ENCODE measurements around the gene ASTN1.

Gene ASTN1

DNA sequence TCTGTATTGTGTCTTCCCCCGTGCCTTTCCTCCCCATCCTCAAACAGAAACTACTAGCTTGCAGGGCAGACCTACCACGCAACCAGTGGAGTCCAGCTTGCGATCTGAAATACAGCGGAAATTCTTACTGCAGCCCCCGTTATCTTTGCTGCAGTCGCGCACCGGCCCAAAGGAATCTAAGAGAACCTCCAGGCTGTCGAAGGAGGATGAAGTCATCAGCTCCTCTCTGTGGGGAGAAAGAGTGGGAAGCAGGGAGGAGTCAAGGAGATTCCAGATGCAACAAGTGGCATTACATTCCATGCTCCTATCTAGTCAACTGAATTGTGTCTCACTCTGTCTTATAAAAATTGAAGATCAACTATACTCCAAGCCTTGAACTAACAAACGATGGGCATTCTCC lies 206.9 kb downstream of the ASTN1 start:
- Histone ChIP-seq H3K27ac (replicated peaks) (no peak overlapping the region), H3K4me3 (replicated peaks; ENCODE audit: insufficient read depth, low read length) (no peak overlapping the region), H3K27me3 (ENCODE audit: insufficient read depth, poor library complexity, severe bottlenecking) (no peaks in the 10 kb centered on the region)
- no peak for DNase-seq (ENCODE audit: low read depth in 1 of 2, low spot score in 1 of 2)
- TF ChIP-seq POLR2AphosphoS5 (IDR thresholded peaks at IDR 0.05; ENCODE audit: low read depth) (no peak), SPI1 (IDR thresholded peaks at IDR 0.05; ENCODE audit: borderline replicate concordance, low read depth) (no peak), GABPA (IDR thresholded peaks at IDR 0.05; ENCODE audit: low read depth) (no peak)
- TF ChIP-seq, protein P1, sequence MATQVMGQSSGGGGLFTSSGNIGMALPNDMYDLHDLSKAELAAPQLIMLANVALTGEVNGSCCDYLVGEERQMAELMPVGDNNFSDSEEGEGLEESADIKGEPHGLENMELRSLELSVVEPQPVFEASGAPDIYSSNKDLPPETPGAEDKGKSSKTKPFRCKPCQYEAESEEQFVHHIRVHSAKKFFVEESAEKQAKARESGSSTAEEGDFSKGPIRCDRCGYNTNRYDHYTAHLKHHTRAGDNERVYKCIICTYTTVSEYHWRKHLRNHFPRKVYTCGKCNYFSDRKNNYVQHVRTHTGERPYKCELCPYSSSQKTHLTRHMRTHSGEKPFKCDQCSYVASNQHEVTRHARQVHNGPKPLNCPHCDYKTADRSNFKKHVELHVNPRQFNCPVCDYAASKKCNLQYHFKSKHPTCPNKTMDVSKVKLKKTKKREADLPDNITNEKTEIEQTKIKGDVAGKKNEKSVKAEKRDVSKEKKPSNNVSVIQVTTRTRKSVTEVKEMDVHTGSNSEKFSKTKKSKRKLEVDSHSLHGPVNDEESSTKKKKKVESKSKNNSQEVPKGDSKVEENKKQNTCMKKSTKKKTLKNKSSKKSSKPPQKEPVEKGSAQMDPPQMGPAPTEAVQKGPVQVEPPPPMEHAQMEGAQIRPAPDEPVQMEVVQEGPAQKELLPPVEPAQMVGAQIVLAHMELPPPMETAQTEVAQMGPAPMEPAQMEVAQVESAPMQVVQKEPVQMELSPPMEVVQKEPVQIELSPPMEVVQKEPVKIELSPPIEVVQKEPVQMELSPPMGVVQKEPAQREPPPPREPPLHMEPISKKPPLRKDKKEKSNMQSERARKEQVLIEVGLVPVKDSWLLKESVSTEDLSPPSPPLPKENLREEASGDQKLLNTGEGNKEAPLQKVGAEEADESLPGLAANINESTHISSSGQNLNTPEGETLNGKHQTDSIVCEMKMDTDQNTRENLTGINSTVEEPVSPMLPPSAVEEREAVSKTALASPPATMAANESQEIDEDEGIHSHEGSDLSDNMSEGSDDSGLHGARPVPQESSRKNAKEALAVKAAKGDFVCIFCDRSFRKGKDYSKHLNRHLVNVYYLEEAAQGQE (IDR thresholded peaks at IDR 0.05; ENCODE audit: insufficient replicate concordance, low read depth): no peak
- TF ChIP-seq, protein P2, sequence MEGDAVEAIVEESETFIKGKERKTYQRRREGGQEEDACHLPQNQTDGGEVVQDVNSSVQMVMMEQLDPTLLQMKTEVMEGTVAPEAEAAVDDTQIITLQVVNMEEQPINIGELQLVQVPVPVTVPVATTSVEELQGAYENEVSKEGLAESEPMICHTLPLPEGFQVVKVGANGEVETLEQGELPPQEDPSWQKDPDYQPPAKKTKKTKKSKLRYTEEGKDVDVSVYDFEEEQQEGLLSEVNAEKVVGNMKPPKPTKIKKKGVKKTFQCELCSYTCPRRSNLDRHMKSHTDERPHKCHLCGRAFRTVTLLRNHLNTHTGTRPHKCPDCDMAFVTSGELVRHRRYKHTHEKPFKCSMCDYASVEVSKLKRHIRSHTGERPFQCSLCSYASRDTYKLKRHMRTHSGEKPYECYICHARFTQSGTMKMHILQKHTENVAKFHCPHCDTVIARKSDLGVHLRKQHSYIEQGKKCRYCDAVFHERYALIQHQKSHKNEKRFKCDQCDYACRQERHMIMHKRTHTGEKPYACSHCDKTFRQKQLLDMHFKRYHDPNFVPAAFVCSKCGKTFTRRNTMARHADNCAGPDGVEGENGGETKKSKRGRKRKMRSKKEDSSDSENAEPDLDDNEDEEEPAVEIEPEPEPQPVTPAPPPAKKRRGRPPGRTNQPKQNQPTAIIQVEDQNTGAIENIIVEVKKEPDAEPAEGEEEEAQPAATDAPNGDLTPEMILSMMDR (IDR thresholded peaks at IDR 0.05; ENCODE audit: insufficient read depth, low read length): no peak

DNA sequence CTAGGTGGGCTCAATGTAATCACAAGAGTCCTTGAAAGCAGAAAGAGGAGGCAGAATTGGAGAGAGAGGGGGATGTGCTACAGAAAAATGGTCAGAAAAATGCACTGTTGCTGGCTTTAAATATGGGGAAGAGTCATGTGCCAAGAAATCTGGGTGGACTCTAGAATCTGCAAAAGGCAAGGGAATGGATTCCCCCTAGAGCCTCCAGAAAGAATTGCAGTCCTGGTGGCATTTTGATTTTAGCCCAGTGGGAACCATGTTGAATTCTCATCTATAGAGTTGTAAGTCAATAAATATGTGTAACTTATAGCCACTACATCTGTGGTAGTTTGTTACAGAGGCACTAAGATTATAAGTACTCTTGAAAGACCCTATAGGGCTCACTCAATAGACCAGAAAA lies 210.3 kb downstream of the ASTN1 start:
- Histone ChIP-seq H3K27me3 (ENCODE audit: insufficient read depth, poor library complexity, severe bottlenecking) (no peaks in the 10 kb centered on the region), H3K4me3 (replicated peaks; ENCODE audit: insufficient read depth, low read length) (no peak overlapping the region), H3K27ac (replicated peaks) (no peak overlapping the region)
- TF ChIP-seq POLR2AphosphoS5 (IDR thresholded peaks at IDR 0.05; ENCODE audit: low read depth) (no peak), SPI1 (IDR thresholded peaks at IDR 0.05; ENCODE audit: borderline replicate concordance, low read depth) (no peak), GABPA (IDR thresholded peaks at IDR 0.05; ENCODE audit: low read depth) (no peak)
- TF ChIP-seq, protein P1 (IDR thresholded peaks at IDR 0.05; ENCODE audit: insufficient replicate concordance, low read depth): no peak
- TF ChIP-seq, protein P2 (IDR thresholded peaks at IDR 0.05; ENCODE audit: insufficient read depth, low read length): no peak
- no peak for DNase-seq (ENCODE audit: low read depth in 1 of 2, low spot score in 1 of 2)

DNA sequence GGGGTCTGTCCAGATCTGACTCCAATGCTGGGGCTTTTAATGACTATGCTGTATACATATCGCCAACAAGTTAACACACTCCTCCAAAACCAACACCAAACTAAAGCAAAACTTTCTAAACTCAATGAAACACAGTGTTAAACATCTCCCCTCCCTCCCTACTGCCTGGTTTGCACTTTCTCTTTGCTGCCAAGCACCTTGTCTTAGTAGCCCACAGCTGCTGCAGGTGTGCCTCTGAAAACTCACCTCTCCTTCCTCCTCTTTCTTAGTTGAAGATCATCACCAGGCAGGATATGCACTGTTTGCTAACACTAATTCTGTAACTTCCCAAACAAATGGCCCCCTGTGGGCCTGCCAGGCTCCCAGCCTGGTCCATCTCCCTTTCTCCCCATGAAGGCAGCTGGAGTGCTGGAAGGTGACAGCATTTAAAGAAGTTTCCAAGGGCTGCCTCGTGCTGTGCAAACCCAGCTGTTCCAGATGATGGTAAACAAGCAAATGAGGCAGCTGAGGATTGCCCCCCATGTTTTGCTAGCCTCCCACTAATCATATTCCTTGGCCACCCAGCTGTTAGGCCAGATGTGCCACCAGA lies 213.7 kb downstream of the ASTN1 start:
- Histone ChIP-seq H3K27ac (replicated peaks) (no peak overlapping the region), H3K27me3 (ENCODE audit: insufficient read depth, poor library complexity, severe bottlenecking) (no peaks in the 10 kb centered on the region), H3K4me3 (replicated peaks; ENCODE audit: insufficient read depth, low read length) (no peak overlapping the region)
- TF ChIP-seq SPI1 (IDR thresholded peaks at IDR 0.05; ENCODE audit: borderline replicate concordance, low read depth) (no peak), POLR2AphosphoS5 (IDR thresholded peaks at IDR 0.05; ENCODE audit: low read depth) (no peak), GABPA (IDR thresholded peaks at IDR 0.05; ENCODE audit: low read depth) (no peak)
- TF ChIP-seq, protein P1 (IDR thresholded peaks at IDR 0.05; ENCODE audit: insufficient replicate concordance, low read depth): no peak
- TF ChIP-seq, protein P2 (IDR thresholded peaks at IDR 0.05; ENCODE audit: insufficient read depth, low read length): no peak
- DNase-seq (ENCODE audit: low read depth in 1 of 2, low spot score in 1 of 2): no peak

Data from HL-60 (cell line).